Mesenchymal stem cell (in vitro differentiated cells and primary cell): ENCODE results near the gene EGR1.

ENCODE experiments used
- DNase-seq: peaks from one replicate; pipeline ENCODE4 v3.0.0-alpha.2; 2013
- H2AFZ ChIP-seq: one replicate; pipeline ENCODE4 v1.6.1; 2013; ENCODE audit warnings: low read depth, mild to moderate bottlenecking, control low read depth, inconsistent platforms, low read length, moderate library complexity
- H2AK5ac ChIP-seq: 2 replicates; pipeline ENCODE4 v1.6.1; 2013; ENCODE audit warnings: low read length, moderate library complexity, mild to moderate bottlenecking, inconsistent platforms; ENCODE audit not compliant: severe bottlenecking
- H2BK120ac ChIP-seq: one replicate; pipeline ENCODE4 v1.6.1; 2013; ENCODE audit warnings: low read depth, mild to moderate bottlenecking, inconsistent platforms, low read length, moderate library complexity
- H2BK12ac ChIP-seq, 2 experiments: one replicate each; pipeline ENCODE4 v1.6.1; 2013; ENCODE audit warnings: inconsistent platforms in 2 of 2, low read length in 2 of 2, mild to moderate bottlenecking in 2 of 2, moderate library complexity in 2 of 2, control low read depth in 1 of 2
- H2BK15ac ChIP-seq: one replicate; pipeline ENCODE4 v1.6.1; 2013; ENCODE audit warnings: mild to moderate bottlenecking, low read depth, inconsistent platforms; ENCODE audit not compliant: poor library complexity, severe bottlenecking
- H2BK5ac ChIP-seq: 2 replicates; pipeline ENCODE4 v1.6.1; 2013; ENCODE audit warnings: low read depth, mild to moderate bottlenecking, low read length, control low read depth, inconsistent platforms; ENCODE audit not compliant: poor library complexity, severe bottlenecking
- H3K14ac ChIP-seq, 2 experiments: one replicate each; pipeline ENCODE4 v1.6.1; 2013; ENCODE audit warnings: inconsistent platforms in 2 of 2, low read length in 2 of 2, control low read depth in 1 of 2, mild to moderate bottlenecking in 1 of 2, moderate library complexity in 1 of 2
- H3K18ac ChIP-seq, 2 experiments: one replicate each; pipeline ENCODE4 v1.6.1; 2013; ENCODE audit warnings: inconsistent platforms in 2 of 2, low read length in 2 of 2, control low read depth in 1 of 2, low read depth in 1 of 2, mild to moderate bottlenecking in 1 of 2
- H3K23ac ChIP-seq, 2 experiments: one replicate each; pipeline ENCODE4 v1.6.1; 2013; ENCODE audit warnings: inconsistent platforms in 2 of 2, low read length in 2 of 2, mild to moderate bottlenecking in 2 of 2, moderate library complexity in 2 of 2, control low read depth in 1 of 2
- H3K27ac ChIP-seq: 2 replicates; pipeline ENCODE4 v1.5.1; 2013; ENCODE audit warnings: mild to moderate bottlenecking, moderate library complexity, low read length, control low read depth, inconsistent platforms; ENCODE audit not compliant: poor library complexity, severe bottlenecking
- H3K27me3 ChIP-seq, 2 experiments: 2 replicates each; pipeline versions ENCODE4 v1.6.1 to v1.7.0; 2013; ENCODE audit warnings: low read length in 2 of 2, mild to moderate bottlenecking in 2 of 2, moderate library complexity in 2 of 2, control low read depth in 1 of 2, inconsistent platforms in 1 of 2; ENCODE audit not compliant: control insufficient read depth in 1 of 2, insufficient read depth in 1 of 2
- H3K36me3 ChIP-seq, 2 experiments: 2 replicates each; pipeline versions ENCODE4 v1.6.1 to v1.7.0; 2013; ENCODE audit warnings: low read length in 2 of 2, control low read depth in 1 of 2, inconsistent platforms in 1 of 2, low read depth in 1 of 2, mild to moderate bottlenecking in 1 of 2; ENCODE audit not compliant: insufficient read depth in 2 of 2, control insufficient read depth in 1 of 2
- H3K4ac ChIP-seq, 2 experiments: one replicate each; pipeline ENCODE4 v1.6.1; 2013; ENCODE audit warnings: inconsistent platforms in 2 of 2, low read length in 2 of 2, mild to moderate bottlenecking in 2 of 2, moderate library complexity in 2 of 2, control low read depth in 1 of 2, low read depth in 1 of 2
- H3K4me1 ChIP-seq: 2 replicates; pipeline ENCODE4 v1.6.1; 2013; ENCODE audit warnings: low read depth, low read length, control low read depth; ENCODE audit not compliant: control insufficient read depth, insufficient read depth
- H3K4me2 ChIP-seq: 2 replicates; pipeline ENCODE4 v1.6.1; 2013; ENCODE audit warnings: low read length, mild to moderate bottlenecking, inconsistent platforms; ENCODE audit not compliant: poor library complexity, severe bottlenecking
- H3K4me3 ChIP-seq, 2 experiments: 2 replicates each; pipeline versions ENCODE4 v1.5.1 to v1.7.0; 2013; ENCODE audit warnings: low read length in 2 of 2, mild to moderate bottlenecking in 2 of 2, control low read depth in 1 of 2, low read depth in 1 of 2; ENCODE audit not compliant: insufficient read depth in 1 of 2
- H3K79me1 ChIP-seq: replicated peaks from 2 replicates; pipeline ENCODE4 v1.6.1; 2013; ENCODE audit warnings: mild to moderate bottlenecking, control low read depth, low read length, inconsistent platforms; ENCODE audit not compliant: poor library complexity, severe bottlenecking
- H3K9ac ChIP-seq: 2 replicates; pipeline ENCODE4 v1.7.0; 2013; ENCODE audit warnings: mild to moderate bottlenecking, low read length, moderate library complexity
- H3K9me3 ChIP-seq: 2 replicates; pipeline ENCODE4 v1.7.0; 2013; ENCODE audit warnings: mild to moderate bottlenecking, low read length; ENCODE audit not compliant: control insufficient read depth
- H4K8ac ChIP-seq: one replicate; pipeline ENCODE4 v1.6.1; 2013; ENCODE audit warnings: inconsistent platforms, mild to moderate bottlenecking, low read length, moderate library complexity
- H4K91ac ChIP-seq: one replicate; pipeline ENCODE4 v1.6.1; 2013; ENCODE audit warnings: mild to moderate bottlenecking, low read length, inconsistent platforms
- WGBS: methylation state at CpG from one replicate; pipeline ENCODE4 v1.1.7; 2013; ENCODE audit warnings: mixed read lengths; 5-methylcytosine and 5-hydroxymethylcytosine counted together

EGR1 gene

GRCh38 chr5:138464388-138465260 lies 655 bp upstream of the EGR1 start:
- Histone ChIP-seq H2BK12ac (peak overlapping the region in 1 of 2 experiments; percentile 95), H3K4me1 (peaks cover 27% of the 10 kb centered on the region), H2BK120ac (peak overlapping the region; percentile 91), H3K9ac (peak overlapping the region; percentile 94), H3K9me3 (no peaks in the 10 kb centered on the region), H4K91ac (peak overlapping the region; percentile 94), H3K27me3 (no peaks in the 10 kb centered on the region), H2BK15ac (peak overlapping the region; percentile 92), H2AFZ (peak overlapping the region; percentile 84), H3K36me3 (peaks cover 13 to 16% of the 10 kb centered on the region in 2 experiments), H3K23ac (no peak overlapping the region), H3K4me2 (peak overlapping the region; percentile 95), H3K14ac (peak overlapping the region in 1 of 2 experiments; percentile 77), H4K8ac (peak overlapping the region; percentile 96), H3K4ac (peak overlapping the region; percentile 72 to 82), H2BK5ac (peak overlapping the region; percentile 36), H2AK5ac (no peak overlapping the region), H3K27ac (peak overlapping the region; percentile 93), H3K79me1 (peaks cover 5% of the 10 kb centered on the region), H3K4me3 (peak overlapping the region; percentile 77 to 92), H3K18ac (peak overlapping the region; percentile 95 to 98)
- peak; percentile 99 for DNase-seq
- WGBS: under 1% methylated on average over 56 of the region's 64 CpGs

DNA sequence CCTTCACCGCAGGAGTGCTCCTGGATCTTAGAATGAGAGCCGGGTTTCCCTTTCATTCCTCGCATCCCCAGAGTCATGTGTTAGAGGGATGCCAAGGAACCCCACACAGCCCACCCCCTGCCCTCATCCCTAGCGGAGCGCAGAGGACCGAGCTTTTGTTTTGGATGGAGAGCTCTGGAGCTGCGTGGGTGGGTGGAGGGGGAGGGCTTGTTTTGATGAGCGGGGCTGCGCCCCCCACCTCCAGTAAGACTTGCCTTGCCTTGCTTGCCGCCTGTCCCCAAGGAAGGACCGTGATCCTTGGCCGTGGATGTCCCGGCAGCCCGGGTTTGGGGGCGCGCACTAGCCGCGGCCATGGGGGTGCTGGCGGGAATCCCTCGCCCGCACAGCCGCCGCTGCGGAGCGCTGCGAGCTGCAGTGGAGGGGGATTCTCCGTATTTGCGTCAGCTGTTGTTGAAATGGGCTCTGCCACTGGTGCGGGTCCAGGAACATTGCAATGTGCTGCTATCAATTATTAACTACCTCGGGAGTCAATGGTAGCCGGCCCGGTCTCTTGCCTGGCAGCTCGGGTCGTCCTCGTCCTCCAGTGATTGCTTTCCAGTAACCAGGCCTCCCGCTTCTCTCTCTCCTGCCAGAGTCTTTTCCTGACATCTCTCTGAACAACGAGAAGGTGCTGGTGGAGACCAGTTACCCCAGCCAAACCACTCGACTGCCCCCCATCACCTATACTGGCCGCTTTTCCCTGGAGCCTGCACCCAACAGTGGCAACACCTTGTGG lies 1.0 kb downstream of the EGR1 start:
- 29% methylated on average over 39 of the region's 39 CpGs for WGBS
- Histone ChIP-seq H3K4me2 (peak overlapping the region; percentile 84), H3K9ac (peak overlapping the region; percentile 94), H3K4ac (no peak overlapping the region), H2BK12ac (no peak overlapping the region), H3K36me3 (peaks cover 13 to 16% of the 10 kb centered on the region in 2 experiments), H2BK5ac (no peak overlapping the region), H3K4me3 (peak overlapping the region; percentile 77 to 92), H3K23ac (no peak overlapping the region), H4K91ac (no peak overlapping the region), H2BK15ac (no peak overlapping the region), H3K27ac (no peak overlapping the region), H3K14ac (peak overlapping the region in 1 of 2 experiments; percentile 1), H2AFZ (no peak overlapping the region), H4K8ac (no peak overlapping the region), H3K79me1 (peaks cover 5% of the 10 kb centered on the region), H2AK5ac (no peak overlapping the region), H3K4me1 (peaks cover 27% of the 10 kb centered on the region), H3K18ac (no peak overlapping the region), H2BK120ac (no peak overlapping the region), H3K27me3 (no peaks in the 10 kb centered on the region), H3K9me3 (no peaks in the 10 kb centered on the region)
- DNase-seq: no peak

DNA sequence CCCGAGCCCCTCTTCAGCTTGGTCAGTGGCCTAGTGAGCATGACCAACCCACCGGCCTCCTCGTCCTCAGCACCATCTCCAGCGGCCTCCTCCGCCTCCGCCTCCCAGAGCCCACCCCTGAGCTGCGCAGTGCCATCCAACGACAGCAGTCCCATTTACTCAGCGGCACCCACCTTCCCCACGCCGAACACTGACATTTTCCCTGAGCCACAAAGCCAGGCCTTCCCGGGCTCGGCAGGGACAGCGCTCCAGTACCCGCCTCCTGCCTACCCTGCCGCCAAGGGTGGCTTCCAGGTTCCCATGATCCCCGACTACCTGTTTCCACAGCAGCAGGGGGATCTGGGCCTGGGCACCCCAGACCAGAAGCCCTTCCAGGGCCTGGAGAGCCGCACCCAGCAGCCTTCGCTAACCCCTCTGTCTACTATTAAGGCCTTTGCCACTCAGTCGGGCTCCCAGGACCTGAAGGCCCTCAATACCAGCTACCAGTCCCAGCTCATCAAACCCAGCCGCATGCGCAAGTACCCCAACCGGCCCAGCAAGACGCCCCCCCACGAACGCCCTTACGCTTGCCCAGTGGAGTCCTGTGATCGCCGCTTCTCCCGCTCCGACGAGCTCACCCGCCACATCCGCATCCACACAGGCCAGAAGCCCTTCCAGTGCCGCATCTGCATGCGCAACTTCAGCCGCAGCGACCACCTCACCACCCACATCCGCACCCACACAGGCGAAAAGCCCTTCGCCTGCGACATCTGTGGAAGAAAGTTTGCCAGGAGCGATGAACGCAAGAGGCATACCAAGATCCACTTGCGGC lies 1.8 kb downstream of the EGR1 start:
- H3K27me3 ChIP-seq: no peaks in the 10 kb centered on the region
- no peak overlapping the region for H2BK15ac ChIP-seq
- peaks cover 27% of the 10 kb centered on the region for H3K4me1 ChIP-seq
- H3K9ac ChIP-seq: peak overlapping the region; percentile 94
- H3K79me1 ChIP-seq: peaks cover 5% of the 10 kb centered on the region
- no peak overlapping the region for H3K23ac ChIP-seq
- peaks cover 13 to 16% of the 10 kb centered on the region in 2 experiments for H3K36me3 ChIP-seq
- no peak overlapping the region for H3K14ac ChIP-seq
- H3K9me3 ChIP-seq: no peaks in the 10 kb centered on the region
- no peak overlapping the region for H3K27ac ChIP-seq
- no peak overlapping the region for H4K91ac ChIP-seq
- peak overlapping the region; percentile 77 to 92 for H3K4me3 ChIP-seq
- peak overlapping the region; percentile 84 for H3K4me2 ChIP-seq
- no peak overlapping the region for H3K4ac ChIP-seq
- no peak overlapping the region for H4K8ac ChIP-seq
- H2BK12ac ChIP-seq: no peak overlapping the region
- WGBS: 97% methylated on average over 45 of the region's 45 CpGs
- no peak overlapping the region for H2AK5ac ChIP-seq
- H2AFZ ChIP-seq: no peak overlapping the region
- H3K18ac ChIP-seq: no peak overlapping the region
- H2BK120ac ChIP-seq: no peak overlapping the region
- H2BK5ac ChIP-seq: no peak overlapping the region
- peak; percentile 62 for DNase-seq
